GM19035 (cell line): ENCODE data around the gene FRY.
A peak's percentile ranks its signal among the peaks of the same experiment; 100 is the strongest.

Source experiments
- ATAC-seq: cut with Tn5 transposase; IDR thresholded peaks from one replicate; pipeline ENCODE4 v1.9.1; 2021; ENCODE audit not compliant: unreplicated experiment

FRY gene

GRCh38 chr13:32254416-32254815, 222.8 kb downstream of the FRY start:
- no peak for ATAC-seq

- no peak for ATAC-seq
These were observed 223.5 kb downstream of the FRY start for GRCh38 chr13:32254916-32255723.

- no peak for ATAC-seq
These were observed 224.1 kb downstream of the FRY start for GRCh38 chr13:32255724-32256109.

GRCh38 chr13:32256243-32256642, 224.7 kb downstream of the FRY start:
- ATAC-seq = no peak

GRCh38 chr13:32257649-32258048, 226.1 kb downstream of the FRY start:
- no peak for ATAC-seq

GRCh38 chr13:32259116-32259515, 227.5 kb downstream of the FRY start:
- no peak for ATAC-seq

- ATAC-seq = no peak
These were observed 230.0 kb downstream of the FRY start for GRCh38 chr13:32261567-32261966.

GRCh38 chr13:32262165-32262564, 230.6 kb downstream of the FRY start:
- ATAC-seq = no peak

- no peak for ATAC-seq
These were observed 231.0 kb downstream of the FRY start for GRCh38 chr13:32262619-32263018.

- no peak for ATAC-seq
These were observed 232.8 kb downstream of the FRY start for GRCh38 chr13:32264407-32264806.

GRCh38 chr13:32265726-32266125, 234.2 kb downstream of the FRY start:
- no peak for ATAC-seq

- ATAC-seq = no peak
These were observed 234.6 kb downstream of the FRY start for GRCh38 chr13:32266130-32266529.

- peak; percentile 49 for ATAC-seq
These were observed 236.4 kb downstream of the FRY start for GRCh38 chr13:32267836-32268439.

GRCh38 chr13:32272021-32272683, 240.6 kb downstream of the FRY start:
- no peak for ATAC-seq

- no peak for ATAC-seq
These were observed 246.3 kb downstream of the FRY start for GRCh38 chr13:32277839-32278238.

GRCh38 chr13:32278426-32278825, 246.9 kb downstream of the FRY start:
- ATAC-seq = no peak

- ATAC-seq = no peak
These were observed 249.5 kb downstream of the FRY start for GRCh38 chr13:32281096-32281495.

- ATAC-seq = no peak
These were observed 250.6 kb downstream of the FRY start for GRCh38 chr13:32282096-32282711.

- ATAC-seq = no peak
These were observed 253.5 kb downstream of the FRY start for GRCh38 chr13:32284927-32285632.

- ATAC-seq = no peak
These were observed 254.0 kb downstream of the FRY start for GRCh38 chr13:32285633-32285965.

- ATAC-seq = no peak
These were observed 265.6 kb downstream of the FRY start for GRCh38 chr13:32297206-32297605.
